HG03342 (cell line): ENCODE measurements around the gene EPG5.
"Not testable (repeated sequence)": the region's sequence is repeated elsewhere in the genome, so short reads cannot be mapped to it uniquely, and the experiment has no call there.

Source experiments
- ATAC-seq: cut with Tn5 transposase; IDR thresholded peaks from one replicate; pipeline ENCODE4 v1.9.1; 2021; ENCODE audit warnings: mild to moderate bottlenecking, moderate library complexity; ENCODE audit not compliant: unreplicated experiment

The EPG5 gene

DNA sequence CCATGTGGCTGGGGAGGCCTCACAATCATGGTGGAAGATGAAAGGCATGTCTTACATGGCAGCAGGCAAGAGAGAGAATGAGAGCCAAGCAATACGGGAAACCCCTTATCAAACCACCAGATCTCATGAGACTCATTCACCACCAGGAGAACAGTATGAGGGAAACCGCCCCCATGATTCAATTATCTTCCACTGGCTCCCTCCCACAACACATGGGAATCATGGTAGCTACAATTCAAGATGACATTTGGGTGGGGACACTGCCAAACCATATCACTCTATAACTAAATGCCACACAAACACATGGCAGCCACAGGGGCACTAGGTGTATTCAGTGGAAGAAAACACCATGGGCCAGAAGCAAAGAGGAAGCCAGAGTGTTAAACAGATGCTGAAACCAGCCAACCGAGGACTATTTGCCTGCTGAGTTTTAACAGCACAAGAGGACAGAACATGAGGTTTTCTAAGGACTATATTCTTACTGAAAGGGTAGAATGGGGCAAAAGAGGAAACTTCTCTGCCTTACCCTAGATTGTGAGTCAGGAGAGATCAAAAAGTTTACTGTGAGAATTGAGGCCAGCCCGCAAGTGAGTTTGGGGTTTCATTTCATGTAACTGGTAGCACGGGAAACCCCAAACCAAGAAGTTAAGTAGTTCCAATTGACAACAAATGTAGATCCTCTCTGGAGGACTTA is 92.5 kb downstream of the EPG5 start:
- ATAC-seq: peak; percentile 91

DNA sequence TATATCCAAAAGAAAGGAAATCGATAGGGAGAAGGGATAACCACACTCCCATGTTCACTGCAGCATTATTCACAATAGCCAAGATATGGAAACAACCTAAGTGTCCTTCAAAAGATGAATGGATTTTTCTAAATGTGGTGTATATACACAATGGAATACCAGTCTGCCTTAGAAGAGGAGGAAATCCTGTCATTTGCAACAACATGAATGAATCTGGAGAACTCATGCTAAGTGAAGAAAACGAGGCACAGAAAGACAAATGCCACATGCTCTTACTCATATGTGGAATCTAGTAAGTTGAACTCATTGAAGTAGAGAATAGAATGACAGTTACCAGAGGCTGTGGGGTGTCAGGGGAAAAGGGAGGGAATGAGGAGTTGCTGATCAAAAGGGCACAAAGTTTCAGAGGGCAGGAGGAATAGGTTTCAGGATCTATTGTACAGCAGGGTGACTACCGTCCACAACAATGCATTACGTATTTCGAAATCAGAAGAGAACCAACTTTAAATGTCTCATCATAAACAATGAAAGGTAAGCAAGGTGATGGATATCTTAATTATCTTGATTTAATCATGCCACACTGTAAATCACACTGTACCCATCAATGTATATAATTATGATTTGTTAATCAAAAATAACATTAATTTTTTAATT is 95.6 kb downstream of the EPG5 start:
- no peak for ATAC-seq

DNA sequence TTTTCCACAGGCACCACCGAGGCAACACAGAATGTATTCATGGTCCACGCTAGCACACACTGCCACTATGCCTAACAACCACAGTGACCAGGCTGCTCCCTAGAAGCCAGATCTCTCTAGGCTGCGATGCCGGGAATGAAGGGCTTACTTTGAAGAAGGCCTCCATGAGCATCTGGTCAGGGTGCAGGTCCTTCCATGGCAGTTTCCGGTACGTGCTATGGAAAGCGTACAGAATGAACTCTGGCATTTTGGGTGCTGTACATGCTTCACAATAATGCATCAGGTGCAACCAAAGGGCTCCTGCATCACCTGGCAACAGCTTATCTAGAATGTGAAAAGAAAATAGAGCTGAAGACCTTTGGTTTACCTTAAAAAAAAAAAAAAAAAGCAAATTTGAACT is 96.7 kb downstream of the EPG5 start:
- ATAC-seq: no peak

DNA sequence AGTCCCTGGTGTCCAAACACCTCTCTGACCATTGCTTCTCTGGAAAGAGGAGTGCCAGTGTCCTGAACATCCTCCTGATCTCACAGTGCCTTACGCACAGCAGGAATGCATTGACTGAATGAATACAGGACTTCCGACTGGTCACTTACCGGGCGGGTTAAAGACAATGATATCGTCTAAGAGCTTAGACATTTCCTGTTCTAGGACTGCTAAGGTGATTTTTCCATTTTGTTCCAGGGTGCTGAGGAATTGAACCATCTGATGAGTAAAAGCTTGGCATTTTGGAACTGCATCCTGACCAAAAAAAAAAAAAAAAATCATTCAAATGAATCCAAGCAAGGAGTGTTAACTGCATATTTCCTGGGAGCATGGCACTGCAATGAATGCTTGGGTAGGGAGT is 101.7 kb downstream of the EPG5 start:
- no peak for ATAC-seq

DNA sequence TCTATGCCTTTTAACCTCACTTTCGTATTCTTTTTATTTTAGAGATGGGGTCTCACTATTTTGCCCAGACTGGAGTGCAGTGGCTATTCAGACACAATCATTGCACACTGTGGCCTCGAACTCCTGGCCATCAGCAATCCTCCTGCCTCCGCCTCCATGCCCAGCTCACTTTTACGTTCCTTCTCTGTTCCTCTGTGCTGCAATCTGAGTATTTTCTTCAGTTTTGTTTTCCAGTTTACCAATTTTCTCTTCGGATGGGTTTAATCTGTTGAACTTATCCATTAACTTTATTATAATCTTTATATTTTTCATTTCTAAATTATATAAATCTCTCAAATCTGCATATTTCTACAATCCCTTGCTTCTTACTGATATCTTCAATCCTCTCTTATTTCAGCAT is 103.0 kb downstream of the EPG5 start:
- no peak for ATAC-seq

DNA sequence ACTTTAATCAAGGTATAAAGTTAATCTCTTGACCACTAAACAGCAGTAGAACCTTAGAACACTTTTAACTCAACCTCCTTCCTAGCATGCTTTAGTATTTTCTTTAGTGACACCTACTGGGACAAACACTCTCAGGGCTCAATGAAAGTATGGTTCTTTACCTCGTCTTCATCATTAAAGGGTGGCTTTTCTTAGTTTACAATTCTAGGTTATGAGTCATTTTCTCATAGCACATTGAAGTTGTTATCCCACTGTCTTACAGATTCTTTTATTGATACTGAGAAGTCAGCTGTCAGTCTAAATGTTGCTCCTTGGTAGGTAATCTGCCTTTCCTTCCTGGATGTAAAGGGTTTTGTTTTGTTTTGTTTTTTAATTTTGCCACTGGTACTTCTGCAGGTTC is 103.7 kb downstream of the EPG5 start:
- ATAC-seq: no peak

DNA sequence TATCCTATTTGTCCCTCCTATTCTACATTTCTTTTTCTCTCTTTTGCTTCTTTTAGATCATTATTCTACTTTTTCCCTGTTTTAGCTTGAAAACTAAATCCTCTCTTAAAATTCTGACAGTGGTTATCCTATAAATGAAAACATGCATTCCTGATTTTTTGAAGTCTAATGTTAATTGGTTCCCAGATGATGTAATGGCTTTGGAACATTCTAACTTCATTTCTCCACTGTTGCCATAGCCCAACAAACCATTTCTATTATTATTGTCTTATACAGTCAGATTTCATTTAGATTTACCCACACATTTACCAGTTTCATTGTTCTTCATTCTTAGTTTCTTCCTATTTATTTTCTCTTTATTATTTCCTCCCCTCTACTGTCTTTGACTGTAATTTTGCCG is 105.2 kb downstream of the EPG5 start:
- ATAC-seq: no peak

DNA sequence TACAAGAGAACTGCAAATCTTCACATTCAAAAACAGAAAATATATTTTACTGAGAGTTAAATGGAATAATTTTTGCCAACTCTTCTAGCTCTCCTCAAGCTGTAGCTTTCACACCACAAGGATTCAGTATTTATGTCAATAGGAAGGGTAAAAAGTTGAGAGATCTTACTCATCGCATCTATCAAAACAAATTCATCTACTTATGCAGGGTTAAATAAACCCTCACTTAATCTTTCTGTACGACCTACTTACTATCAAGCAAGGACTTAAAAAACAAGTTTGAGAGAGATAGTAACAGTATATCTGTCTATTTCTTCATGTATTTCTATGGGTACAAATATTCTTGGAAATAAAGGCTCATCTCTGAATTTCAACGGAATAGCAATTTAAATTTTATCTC is 106.2 kb downstream of the EPG5 start:
- ATAC-seq: no peak

DNA sequence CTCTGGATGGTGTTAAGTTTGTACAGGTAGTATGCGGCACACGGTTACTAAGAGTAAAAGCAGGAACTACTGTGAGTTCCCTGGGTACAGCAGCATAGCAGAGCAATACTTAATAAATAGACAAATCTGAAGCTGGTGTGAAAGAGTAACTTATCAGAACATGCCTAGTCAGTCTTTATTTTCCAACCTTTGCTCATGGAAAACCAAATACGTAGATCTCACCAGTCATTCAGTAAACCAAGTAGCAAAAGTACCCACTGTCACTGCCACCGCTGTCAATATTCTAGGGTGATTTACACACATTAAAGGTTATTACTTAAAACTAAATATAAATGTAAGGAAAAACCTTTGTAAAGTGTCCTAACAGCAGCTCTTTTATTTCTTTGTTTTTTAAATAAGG is 106.6 kb downstream of the EPG5 start:
- no peak for ATAC-seq

DNA sequence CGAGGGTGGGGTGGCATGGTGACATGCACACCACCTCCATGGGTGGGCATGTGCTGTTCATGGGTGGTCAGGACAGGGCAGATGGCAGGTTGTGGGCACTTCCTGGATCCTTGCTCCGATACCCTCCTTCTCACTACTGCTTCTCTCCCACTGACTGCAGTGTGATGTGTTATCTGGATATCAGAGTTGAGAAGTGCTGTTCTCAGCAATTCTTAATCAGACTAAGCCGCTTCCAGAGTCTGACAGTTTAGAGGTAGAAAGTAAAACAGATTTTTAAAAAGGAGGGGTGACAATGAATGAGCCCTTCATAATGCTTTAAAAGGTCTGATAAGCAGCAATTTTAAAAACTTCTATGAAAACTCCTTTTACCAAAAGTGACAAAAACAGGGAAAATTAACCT is 107.8 kb downstream of the EPG5 start:
- no peak for ATAC-seq

DNA sequence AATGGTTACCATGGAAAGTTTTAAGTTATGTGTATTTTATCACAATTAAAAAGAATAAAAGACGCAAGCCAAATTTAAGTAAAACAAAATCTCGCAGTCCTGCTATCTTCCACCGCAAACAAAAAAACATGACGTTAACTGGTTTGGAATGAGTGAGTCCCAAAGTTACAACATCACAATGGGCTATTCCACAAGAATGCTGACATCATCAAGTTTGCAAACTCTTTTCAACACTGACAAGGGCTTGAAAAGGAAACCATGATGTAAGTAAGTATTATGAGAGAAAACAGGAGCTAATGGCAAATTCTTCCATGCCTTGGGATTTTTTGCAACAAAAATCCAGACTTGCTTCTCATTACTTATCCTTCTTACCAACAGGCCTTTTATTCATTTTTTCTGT is 110.6 kb downstream of the EPG5 start:
- ATAC-seq: no peak

DNA sequence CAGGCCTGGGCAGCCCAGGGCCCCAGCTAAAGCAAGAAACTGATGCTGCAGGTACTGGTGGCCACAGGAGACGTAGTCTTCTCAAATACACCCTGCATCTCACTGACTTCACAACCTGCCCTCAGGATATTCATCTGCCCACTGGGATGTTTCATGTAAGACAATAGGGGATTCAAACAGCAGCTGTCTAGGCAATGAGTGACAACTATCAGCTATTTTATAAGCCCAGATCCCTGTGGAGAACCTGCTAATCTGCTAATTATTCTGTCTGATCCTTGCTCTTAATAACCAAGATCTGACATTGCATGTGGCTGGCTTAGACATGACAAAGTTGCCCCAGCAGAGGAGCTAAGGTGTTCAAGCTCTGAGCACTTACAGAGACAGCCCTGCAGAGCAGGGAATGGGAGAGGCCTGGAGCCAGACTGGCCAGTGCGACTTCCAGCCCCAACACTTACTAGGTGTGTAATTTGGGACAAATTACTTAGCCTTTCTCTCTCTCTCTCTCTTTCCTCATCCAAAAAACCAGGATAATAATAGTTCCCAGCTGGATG is 113.0 kb downstream of the EPG5 start:
- no peak for ATAC-seq

DNA sequence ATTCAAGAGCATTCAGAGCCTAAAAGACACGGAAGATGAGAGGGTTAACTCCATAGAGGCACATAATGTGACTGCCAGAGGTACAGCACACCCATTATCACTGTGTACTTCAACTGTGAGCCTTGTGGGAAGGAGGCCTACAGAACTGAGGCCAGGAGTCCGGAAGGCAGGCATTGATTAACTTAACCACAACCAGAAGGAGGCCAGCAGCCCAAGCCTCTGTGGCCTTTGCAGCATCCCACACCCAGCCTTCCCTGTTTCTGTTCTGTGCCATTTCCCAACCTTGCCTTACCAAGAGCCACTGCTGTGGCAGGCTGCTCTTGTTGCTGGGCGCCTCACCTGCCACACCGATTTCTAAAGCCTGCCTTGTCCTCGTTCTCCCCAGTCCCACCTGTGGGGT is 114.5 kb downstream of the EPG5 start:
- no peak for ATAC-seq

DNA sequence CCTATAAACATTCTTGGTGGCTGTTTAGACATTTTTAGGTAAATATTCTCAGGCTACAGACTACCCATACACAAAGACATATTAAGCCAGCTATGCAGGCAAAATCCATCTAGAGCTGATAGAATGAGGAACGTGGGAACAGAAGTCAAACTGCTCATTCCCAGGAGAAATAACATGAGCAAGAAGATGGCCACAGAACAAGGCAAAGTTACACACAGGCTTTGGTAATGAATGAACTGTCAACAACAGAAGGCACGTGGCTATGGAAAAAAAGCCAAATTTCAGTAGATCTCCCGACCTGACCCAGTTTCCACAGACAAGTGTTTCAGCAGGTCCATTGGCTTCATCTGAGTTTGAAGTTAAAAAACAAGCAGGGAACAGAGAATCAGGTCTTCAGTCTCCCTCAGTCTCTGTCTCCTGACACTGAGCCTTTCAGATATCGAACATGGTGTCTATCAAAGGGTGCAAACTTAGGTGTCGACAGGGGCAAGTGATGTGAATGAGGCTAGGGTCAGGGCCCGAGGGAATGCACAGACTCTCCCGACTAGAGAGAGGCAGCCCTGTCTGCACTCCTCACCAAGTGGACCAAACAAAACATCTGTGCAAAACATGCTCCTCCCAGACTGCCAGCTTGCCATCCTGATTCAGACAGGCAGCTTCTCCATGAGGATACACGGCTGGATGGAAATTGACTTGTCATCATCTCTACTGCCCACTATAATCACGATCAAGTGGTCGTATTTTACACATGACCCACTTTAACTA is 115.8 kb downstream of the EPG5 start:
- no peak for ATAC-seq

DNA sequence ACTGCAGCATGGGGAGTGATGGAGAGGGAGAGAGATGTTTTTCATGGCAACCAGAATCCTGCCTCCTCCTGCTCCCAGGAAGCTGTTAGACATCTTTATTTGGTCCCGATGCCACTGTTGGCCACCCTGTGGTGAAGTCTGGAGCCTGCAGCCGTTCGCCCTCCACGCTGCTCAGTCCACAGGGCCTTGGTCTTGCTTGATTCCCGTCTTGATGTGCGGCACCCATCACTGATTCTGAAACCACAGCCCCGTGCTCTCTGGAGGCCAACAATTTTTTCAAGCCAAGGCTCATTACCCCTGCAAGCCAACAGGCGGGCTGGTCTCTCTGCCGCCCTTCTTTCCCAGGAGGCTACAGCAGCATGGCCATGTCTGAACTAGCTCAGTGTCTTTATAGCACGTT is 117.1 kb downstream of the EPG5 start:
- ATAC-seq: peak; percentile 50

DNA sequence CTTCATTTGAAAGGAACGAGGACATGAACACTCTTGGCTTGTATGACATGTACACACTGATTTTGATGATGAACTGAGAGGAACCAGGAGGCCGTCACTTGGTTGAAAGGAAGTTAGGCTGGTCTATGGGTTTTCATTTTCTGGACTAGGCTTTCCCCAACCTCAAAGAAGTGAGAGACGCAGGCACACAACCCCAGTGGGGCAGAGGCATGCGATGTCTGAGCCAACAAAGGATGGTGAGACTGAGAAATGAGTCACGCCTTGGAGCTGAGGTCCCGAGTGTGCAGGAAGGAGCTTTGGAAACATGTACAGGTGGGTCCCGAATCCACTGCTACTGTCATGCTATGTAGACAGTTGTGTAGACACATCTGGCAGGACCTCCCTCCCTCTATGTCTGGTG is 117.6 kb downstream of the EPG5 start:
- peak; percentile 22 for ATAC-seq

DNA sequence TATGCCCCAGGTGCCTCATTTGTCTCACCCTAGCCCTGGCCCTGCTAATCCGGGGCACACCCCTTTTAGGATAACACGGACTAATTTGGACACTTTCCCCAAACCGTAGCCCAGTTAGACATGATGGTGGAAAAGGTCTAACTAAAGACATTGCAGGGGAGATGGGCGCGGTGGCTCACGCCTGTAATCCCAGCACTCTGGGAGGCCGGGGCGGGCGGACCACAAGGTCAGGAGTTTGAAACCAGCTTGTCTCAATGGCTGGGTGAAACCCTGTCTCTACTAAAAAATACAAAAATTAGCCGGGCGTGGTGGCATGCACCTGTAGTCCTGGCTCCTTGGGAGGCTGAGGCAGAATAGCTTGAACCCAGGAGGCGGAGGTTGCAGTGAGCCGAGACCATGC is 118.5 kb downstream of the EPG5 start:
- not testable (repeated sequence) for ATAC-seq

DNA sequence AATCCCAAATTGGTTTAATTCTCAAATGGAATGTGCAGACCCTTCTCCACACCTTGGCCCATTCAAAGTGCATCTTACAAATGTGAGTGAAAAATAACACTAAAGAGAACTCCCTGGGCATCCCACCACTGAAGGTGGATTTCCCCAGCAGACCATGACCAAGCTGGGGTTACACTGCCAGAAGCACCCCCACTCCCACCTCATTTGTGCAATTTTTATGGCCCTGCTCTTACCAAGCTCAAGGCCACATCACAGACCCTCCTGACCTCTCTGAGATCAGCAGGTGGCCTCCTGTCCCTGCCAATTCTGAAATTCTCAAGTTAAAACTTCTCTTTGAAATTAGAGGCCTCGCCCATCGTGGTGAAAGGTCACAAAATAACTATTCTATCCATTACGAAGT is 120.0 kb downstream of the EPG5 start:
- no peak for ATAC-seq

DNA sequence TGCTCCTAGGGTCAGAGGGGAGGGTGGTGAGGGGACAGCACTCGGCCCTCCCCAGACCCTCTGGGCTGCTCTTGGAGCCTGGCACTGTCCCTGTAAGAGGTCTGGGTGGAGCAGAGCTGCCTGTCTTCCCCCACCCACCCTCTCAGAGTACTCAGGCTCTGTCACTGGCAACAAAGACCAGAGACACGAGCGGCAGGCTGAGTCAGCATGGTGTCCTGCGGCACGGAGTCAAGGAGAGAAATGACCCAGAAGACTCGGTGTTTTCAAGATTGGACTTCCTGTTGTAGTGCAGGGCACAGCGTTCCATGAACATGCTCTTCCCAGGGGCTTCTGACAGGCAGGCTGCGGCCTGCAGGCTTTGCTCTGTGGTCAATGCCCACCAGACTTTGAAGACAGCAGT is 121.7 kb downstream of the EPG5 start:
- ATAC-seq: no peak

DNA sequence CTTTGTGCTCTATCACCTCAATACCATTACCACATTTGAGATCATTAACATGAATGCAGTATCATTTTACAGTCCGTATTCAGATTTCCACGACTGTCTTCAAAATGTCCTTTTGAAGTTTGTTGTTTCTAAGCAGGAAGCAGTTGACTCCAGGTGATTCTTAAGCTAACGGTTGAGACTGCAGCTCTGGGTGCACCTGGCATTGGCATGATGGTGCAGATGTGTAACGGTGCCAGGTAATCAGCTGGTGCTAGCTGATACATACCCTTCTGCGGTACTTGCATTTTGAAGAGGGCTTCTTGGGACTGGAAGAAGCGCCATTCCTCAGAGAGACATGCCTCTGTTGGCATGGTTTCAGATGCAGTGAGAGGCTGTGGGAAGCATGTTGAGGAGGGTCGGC is 122.2 kb downstream of the EPG5 start:
- no peak for ATAC-seq

DNA sequence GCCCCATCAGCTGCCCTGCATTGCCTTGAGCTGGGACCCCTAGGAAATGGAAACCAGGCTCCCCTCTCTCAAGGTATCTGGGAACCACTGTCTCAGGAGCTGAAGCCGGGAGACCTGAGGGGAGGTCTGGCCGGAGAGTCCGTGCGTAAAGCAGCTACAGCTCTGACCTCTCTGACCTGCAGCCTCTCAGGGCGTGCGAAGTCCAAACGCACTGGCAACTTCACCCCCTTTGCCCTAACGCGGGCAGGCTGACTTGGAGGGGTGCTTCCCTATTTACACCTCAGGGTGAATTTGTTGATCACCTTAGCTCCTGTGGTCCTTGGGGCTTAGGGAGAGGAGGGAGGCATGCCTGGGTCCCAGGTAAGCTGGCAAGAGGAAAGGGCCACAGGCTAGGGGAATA is 124.1 kb downstream of the EPG5 start:
- ATAC-seq: no peak
